CD4-positive, alpha-beta T cell treated with Interleukin-15 for 1 hour (primary cell): ENCODE measurements around the gene MPRIP.
A peak's percentile ranks its signal among the peaks of the same experiment; 100 is the strongest.
"Not testable (repeated sequence)": the region's sequence is repeated elsewhere in the genome, so short reads cannot be mapped to it uniquely, and the experiment has no call there.

Source experiments
- DNase-seq: peaks from one replicate; pipeline ENCODE4 v3.0.0-alpha.2; 2020

MPRIP gene

DNA sequence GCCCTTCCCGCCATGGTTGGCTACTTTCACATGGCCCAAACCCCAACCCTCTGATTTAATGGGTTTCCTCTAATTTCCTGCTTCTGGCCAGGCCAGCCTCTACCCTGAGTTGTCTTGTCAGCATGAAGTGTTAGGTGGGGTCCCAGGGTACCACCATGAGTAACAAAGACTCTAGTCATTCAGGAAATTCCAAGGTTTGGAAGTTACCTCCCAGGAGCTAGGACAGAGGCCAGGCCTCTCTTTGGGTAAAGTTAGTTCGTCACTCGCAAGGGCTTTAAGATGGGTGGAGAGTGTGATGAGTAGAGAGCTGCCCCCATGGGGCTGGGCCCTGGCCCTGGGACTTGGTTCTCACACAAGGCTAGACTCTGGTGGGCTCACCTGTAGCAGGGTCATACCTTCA, 109.3 kb downstream of the MPRIP start:
- no peak for DNase-seq

DNA sequence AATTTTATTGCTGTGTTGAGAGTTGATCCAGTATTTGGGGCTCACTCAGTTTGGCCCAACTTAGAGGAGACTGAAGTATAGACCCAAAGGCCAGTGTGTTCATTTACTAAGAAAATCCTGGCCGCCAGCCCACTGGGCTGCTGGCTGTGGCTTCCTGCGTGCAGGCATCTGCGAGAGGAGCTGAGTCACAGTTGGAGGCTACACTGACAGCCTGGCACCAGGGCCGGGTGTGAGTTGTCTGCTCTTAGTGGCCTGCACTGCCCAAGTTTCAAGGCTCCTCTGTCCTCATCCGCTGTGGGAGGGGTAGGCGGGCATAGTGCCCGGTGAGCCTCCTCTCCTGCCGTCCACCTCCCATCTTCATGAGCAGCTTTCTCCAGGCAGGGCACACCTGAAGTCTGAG, 109.7 kb downstream of the MPRIP start:
- peak; percentile 48 for DNase-seq

DNA sequence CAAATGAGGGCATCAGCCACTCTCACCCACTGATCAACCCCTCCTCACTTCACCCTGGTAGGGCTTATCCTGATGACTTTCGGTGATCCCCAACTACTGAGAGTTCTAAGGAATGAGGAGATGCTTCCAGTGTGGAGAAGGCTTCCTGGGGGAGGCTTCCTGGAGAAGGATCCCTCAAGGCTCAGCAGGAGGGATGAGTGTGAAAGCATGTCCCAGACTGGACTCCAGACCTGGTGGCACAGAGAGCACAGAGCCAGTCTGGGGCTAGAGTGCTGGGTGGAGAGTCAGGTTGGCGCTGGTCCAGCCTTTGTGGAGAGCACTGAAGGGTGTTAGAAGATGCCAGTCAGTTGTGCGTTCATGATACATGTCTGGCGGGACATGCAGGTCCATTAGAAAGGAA, 110.1 kb downstream of the MPRIP start:
- no peak for DNase-seq

DNA sequence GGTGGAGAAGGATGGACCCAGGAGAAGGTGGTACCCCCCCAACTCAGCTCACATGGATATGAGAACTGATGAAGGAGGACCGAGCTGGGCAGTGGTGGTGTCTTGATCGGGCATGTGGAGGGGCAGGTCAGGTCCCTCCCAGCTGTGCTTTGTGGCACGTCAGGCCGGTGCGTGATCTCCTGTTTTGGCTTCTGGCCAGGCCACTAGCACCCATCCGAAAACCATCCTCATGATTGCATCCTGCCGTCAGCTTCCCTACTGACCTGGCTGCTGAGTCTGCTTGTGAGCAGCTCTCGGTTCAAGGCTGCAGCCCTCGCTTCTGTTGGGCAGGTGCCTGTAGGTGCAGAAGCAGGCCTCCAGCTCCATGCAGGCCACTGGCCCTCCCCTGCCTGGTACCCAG, 110.8 kb downstream of the MPRIP start:
- DNase-seq = no peak

DNA sequence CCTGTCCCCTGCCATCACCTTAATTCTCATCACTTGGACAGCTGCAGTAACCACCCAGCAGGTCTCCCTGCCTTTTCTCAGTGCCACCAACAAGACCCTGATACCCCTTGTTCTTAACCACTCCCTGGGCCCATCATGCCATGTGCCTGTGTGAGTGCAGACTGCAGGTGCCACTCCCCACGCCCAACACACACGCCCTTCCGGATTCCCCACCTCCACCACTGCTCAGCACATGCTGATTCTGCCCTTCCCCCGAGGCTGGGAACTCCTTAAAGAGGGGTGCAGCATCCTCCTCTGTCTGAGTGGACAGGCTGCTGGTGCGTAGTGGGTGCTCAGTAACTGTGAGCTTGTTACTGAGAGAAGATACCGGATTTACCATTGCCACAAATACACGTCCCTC, 111.5 kb downstream of the MPRIP start:
- DNase-seq = no peak

GRCh38 chr17:17154556-17154955, 112.3 kb downstream of the MPRIP start:
- DNase-seq = no peak

- no peak for DNase-seq
Measured at GRCh38 chr17:17154981-17155380, 112.7 kb downstream of the MPRIP start.

GRCh38 chr17:17155568-17155967, 113.3 kb downstream of the MPRIP start:
- no peak for DNase-seq

- DNase-seq = no peak
Measured at GRCh38 chr17:17156107-17156506, 113.8 kb downstream of the MPRIP start.

- no peak for DNase-seq
Measured at GRCh38 chr17:17156511-17156910, 114.3 kb downstream of the MPRIP start.

DNA sequence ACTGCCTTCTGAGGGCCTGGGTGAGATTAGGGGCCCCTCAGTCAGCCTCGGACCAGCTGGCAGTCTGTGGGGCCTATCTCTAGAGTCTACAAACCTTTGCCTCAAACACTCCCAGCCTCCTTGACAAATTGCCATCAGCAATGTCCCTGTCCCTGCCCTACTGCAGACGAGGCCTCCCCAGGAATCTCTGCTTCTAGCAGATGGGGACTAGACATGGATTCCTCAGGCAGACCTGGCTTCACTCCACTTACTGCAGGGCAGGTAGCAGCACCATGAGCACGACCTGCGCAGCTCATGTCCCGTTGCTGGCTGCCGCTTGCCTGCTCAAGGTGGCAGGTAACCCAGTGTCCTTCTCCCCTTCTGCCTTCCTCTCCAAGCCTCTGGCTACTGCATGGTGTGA, 114.8 kb downstream of the MPRIP start:
- DNase-seq = no peak

DNA sequence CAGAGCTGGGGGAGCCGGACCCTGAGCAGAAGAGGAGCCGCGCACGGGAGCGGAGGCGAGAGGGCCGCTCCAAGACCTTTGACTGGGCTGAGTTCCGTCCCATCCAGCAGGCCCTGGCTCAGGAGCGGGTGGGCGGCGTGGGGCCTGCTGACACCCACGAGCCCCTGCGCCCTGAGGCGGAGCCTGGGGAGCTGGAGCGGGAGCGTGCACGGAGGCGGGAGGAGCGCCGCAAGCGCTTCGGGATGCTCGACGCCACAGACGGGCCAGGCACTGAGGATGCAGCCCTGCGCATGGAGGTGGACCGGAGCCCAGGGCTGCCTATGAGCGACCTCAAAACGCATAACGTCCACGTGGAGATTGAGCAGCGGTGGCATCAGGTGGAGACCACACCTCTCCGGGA, 116.2 kb downstream of the MPRIP start:
- DNase-seq = not testable (repeated sequence)

GRCh38 chr17:17159571-17159970, 117.3 kb downstream of the MPRIP start:
- no peak for DNase-seq

DNA sequence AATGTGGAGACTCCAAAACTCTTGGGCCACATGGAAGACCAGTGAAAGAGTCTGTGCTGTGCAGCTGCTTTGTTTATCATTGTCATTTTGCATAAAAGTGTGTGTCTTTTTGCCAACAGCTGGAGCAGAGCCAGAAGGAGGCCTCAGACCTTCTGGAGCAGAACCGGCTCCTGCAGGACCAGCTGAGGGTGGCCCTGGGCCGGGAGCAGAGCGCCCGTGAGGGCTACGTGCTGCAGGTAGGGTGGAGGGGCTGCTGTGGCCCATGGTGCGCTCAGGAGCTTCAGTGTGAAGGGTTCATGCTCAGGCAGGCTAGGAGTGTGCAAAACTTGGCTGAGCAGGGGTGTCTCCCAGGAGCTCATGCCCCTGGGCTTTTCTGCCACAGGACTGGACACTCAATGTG, 118.9 kb downstream of the MPRIP start:
- DNase-seq = no peak

- DNase-seq = no peak
Measured at GRCh38 chr17:17161759-17162158, 119.5 kb downstream of the MPRIP start.

- DNase-seq = no peak
Measured at GRCh38 chr17:17164156-17164555, 121.9 kb downstream of the MPRIP start.

- DNase-seq = no peak
Measured at GRCh38 chr17:17164676-17165075, 122.4 kb downstream of the MPRIP start.

- DNase-seq = no peak
Measured at GRCh38 chr17:17165666-17166308, 123.5 kb downstream of the MPRIP start.

DNA sequence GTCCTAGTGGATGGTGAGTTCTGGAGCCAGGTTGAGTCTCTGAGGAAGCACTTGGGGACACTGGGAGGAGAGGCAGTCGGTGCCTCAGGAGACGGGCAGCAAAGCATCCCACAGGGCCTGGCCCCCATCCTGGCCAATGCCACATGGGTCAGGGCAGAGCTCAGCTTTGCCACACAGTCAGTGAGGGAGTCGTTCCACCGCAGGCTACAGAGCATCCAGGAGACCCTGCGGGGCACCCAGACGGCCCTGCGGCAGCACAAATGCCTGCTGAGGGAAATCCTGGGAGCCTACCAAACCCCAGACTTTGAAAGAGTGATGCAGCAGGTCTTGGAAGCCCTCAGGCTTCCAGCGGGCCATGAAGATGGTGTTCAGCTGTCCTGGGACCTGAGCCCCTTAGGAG, 124.2 kb downstream of the MPRIP start:
- DNase-seq = no peak

DNA sequence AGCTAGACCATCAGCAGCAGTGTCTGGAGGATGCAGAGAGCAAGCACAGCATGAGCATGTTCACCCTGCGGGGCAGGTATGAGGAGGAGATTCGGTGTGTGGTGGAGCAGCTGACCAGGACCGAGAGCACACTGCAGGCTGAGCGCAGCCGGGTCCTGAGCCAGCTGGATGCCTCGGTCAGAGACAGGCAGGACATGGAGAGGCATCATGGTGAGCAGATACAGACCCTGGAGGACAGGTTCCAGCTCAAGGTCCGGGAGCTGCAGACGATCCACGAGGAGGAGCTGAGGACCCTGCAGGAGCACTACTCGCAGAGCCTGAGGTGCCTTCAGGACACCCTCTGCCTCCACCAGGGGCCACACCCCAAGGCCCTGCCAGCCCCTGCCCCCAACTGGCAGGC, 125.1 kb downstream of the MPRIP start:
- no peak for DNase-seq

- no peak for DNase-seq
Measured at GRCh38 chr17:17167986-17168385, 125.7 kb downstream of the MPRIP start.

- no peak for DNase-seq
Measured at GRCh38 chr17:17168401-17168800, 126.1 kb downstream of the MPRIP start.

DNA sequence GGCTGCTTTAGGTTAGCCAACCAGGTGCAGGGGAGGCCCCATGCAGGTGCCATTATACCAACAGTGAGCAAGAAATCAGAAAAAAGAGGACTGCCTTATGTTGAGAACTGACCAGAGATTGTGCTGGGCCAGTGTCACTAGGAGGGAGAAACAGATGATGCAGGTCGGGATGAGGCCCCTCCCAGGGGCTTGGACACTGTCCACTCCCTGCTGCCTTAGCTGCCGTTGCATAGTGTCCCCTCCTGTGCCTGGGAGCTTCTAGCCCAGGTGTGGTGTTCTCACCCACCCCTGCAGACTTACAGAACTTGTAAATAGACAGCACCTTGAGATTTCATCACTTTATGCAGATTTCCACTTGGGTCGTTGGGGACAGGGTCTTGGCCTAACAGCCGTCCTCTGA, 127.1 kb downstream of the MPRIP start:
- DNase-seq = no peak

DNA sequence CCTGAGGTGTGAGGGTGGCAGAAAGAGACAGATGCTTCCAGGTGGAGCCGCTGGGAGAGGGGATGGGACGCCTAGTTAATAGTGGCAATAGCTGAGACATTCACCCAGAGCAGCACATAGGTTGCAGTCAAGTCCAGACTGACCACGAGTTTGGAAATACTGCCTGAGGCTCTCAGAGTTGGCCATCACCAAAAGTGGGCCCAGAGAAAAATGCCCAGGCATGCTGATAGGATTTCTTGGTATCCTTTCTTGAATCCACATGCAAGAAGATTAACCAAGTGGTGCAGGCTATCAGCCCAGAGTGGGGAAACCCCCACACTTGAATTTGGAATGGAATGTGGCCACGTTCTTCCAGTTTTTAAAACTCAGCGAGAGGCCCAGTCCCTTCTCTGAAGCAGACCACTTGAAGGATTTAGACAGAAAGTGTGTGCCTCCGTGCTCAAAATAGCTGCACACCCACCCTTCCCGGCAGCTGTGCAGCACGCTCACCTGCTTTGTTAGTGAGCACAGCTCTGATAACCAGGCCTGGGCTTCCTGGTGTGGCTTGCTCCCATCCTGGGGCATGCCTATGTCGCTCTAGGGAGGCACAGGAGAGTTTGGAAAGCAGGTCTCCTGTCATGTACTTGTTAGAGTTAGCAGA, 128.2 kb downstream of the MPRIP start:
- no peak for DNase-seq

DNA sequence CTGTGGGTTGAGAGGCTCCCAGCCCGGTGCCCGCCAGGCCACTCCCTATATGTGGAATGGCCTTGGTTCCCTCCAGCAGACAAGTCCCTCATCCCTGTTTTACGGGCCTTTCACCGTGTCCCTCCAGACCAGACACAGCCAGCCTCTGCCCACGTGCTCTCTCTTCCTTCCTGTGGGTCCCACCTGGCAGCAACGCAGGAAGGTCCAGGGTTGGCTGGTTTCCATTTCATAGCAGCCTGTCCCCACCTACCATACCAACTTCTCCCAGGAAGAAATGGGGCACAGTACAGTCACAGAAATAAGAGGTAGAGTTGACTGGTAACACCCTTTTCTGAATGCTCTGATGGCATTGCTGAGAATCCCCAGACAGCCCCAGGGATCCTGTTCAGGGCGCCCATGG, 128.9 kb downstream of the MPRIP start:
- DNase-seq = no peak
